Calu3 (cell line): ENCODE measurements around the gene MTA1. TPM values are rescaled to one million over a fixed set of nuclear protein-coding genes. Genes with fewer than 3 reads are reported as not detected.

Experiments
- BruUV-seq: library from RNA; stranded (reverse); fragments of 400-500 nt; replicated peaks from 2 replicates; lab custom pipeline; 2021; lab: Mats Ljungman, UMichigan
- CTCF ChIA-PET: fragments of 300-600 bp; sonication (Branson Sonifier 250); formaldehyde crosslinking; loops from one replicate; lab custom pipeline; 2022; ENCODE audit warnings: antibody characterized with exemption; lab: Charles Lee
- DNase-seq: peaks from one replicate; pipeline ENCODE4 v3.0.0; 2022
- H3K27ac Mint-ChIP-seq: one replicate; pipeline ENCODE4 v1.8.0; 2022; ENCODE audit warnings: mixed read lengths; ENCODE audit not compliant: unreplicated experiment
- H3K27me3 Mint-ChIP-seq: one replicate; pipeline ENCODE4 v1.8.0; 2022; ENCODE audit warnings: mixed read lengths; ENCODE audit not compliant: unreplicated experiment
- H3K36me3 Mint-ChIP-seq: one replicate; pipeline ENCODE4 v1.8.0; 2022; ENCODE audit warnings: mild to moderate bottlenecking, moderate library complexity, mixed read lengths; ENCODE audit not compliant: insufficient read depth, unreplicated experiment
- H3K4me1 Mint-ChIP-seq: one replicate; pipeline ENCODE4 v1.8.0; 2022; ENCODE audit warnings: mild to moderate bottlenecking, low read depth, mixed read lengths; ENCODE audit not compliant: unreplicated experiment
- H3K4me3 Mint-ChIP-seq: one replicate; pipeline ENCODE4 v1.8.0; 2022; ENCODE audit warnings: mild to moderate bottlenecking, low read depth, moderate library complexity, mixed read lengths; ENCODE audit not compliant: unreplicated experiment
- H3K9me3 Mint-ChIP-seq: one replicate; pipeline ENCODE4 v1.8.0; 2022; ENCODE audit warnings: low read depth, mixed read lengths; ENCODE audit not compliant: unreplicated experiment
- CTCF ChIP-seq: fragments of 200-600 bp; IDR thresholded peaks from one replicate; pipeline ENCODE4 v1.8.0; 2022; ENCODE audit warnings: antibody characterized with exemption; ENCODE audit not compliant: unreplicated experiment
- intact Hi-C: fragments of 100-400 bp; cut with micrococcal nuclease; formaldehyde crosslinking; loops from one replicate; pipeline ENCODE4 v1.10.0; 2022; ENCODE audit not compliant: unreplicated experiment
- total RNA-seq: library from RNA; stranded (reverse); gene quantifications from 2 replicates; pipeline ENCODE4 v1.2.3, GENCODE V29; 2022

The MTA1 gene
- total RNA-seq, 1 experiment from 2014 or later = 168 TPM

- Mint-ChIP-seq H3K4me3 (no peak overlapping the region), H3K9me3 (no peaks in the 10 kb centered on the region), H3K36me3 (peaks cover 42% of the 10 kb centered on the region), H3K27me3 (no peaks in the 10 kb centered on the region), H3K27ac (no peak overlapping the region), H3K4me1 (peaks cover 9% of the 10 kb centered on the region)
- no TSS peak for BruUV-seq
- intact Hi-C loops = no loop called here
- CTCF ChIA-PET = no interaction called here
- no peak for TF ChIP-seq CTCF
- no peak for DNase-seq
Measured at GRCh38 chr14:105495990-105496830, 76.6 kb downstream of the MTA1 start.

DNA sequence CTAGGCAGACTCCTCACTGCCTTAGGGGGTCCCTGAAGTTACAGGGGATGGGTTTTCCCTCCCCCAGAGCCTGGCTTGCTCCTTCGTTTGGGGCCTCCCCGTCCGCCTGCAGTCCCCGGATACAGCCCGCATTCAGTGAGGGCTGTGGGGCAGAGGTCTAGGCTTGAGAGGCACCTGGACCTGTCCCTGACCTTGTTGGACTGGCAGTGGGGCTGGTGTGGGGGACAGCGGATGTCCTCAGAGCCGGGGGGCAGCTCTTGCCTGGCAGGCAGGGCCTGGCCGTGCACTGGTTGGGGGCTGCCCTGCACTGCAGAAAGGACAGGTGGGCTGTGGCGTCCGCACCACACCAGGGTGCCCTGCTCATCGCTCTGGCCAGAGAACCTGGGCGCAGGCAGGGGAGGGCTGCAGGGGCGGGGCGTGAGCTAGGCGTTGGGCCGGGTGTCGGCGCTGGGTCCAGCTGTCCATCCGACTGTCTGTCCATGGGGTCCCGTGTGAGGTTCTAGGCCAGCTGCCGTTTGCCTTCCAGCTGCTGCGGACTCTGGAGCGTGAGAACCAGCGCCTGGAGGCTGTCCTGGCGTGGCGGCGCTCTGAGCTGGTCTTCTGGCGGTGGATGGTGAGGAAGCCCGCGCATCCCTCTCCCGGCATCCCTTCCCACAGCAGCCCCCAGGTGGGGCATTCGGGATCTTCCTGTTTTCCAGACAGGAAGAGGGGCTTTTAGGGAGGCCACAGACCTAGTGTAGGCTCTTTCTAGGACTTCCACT, 77.4 kb downstream of the MTA1 start:
- no TSS peak for BruUV-seq
- intact Hi-C loops = no loop called here
- Mint-ChIP-seq H3K4me1 (peaks cover 2% of the 10 kb centered on the region), H3K9me3 (no peaks in the 10 kb centered on the region), H3K27me3 (peaks cover under 1% of the 10 kb centered on the region), H3K36me3 (peaks cover 34% of the 10 kb centered on the region), H3K4me3 (no peak overlapping the region), H3K27ac (no peak overlapping the region)
- TF ChIP-seq CTCF = no peak
- CTCF ChIA-PET = interaction anchor here (0.6 kb wide), 1 partner anchor 201 kb away, joined by 3 read pairs; no protein-coding TSS in a partner anchor
- DNase-seq = no peak

GRCh38 chr14:105497671-105498429, 78.2 kb downstream of the MTA1 start:
- no peak for TF ChIP-seq CTCF
- CTCF ChIA-PET = interaction anchor here (0.6 kb wide), 1 partner anchor 202 kb away, joined by 3 read pairs; no protein-coding TSS in a partner anchor
- H3K36me3 Mint-ChIP-seq = peaks cover 35% of the 10 kb centered on the region
- no peak for DNase-seq
- intact Hi-C loops = no loop called here
- no peak overlapping the region for H3K27ac Mint-ChIP-seq
- no TSS peak for BruUV-seq
- no peaks in the 10 kb centered on the region for H3K9me3 Mint-ChIP-seq
- H3K4me3 Mint-ChIP-seq = no peak overlapping the region
- H3K4me1 Mint-ChIP-seq = no peaks in the 10 kb centered on the region
- peaks cover 9% of the 10 kb centered on the region for H3K27me3 Mint-ChIP-seq

DNA sequence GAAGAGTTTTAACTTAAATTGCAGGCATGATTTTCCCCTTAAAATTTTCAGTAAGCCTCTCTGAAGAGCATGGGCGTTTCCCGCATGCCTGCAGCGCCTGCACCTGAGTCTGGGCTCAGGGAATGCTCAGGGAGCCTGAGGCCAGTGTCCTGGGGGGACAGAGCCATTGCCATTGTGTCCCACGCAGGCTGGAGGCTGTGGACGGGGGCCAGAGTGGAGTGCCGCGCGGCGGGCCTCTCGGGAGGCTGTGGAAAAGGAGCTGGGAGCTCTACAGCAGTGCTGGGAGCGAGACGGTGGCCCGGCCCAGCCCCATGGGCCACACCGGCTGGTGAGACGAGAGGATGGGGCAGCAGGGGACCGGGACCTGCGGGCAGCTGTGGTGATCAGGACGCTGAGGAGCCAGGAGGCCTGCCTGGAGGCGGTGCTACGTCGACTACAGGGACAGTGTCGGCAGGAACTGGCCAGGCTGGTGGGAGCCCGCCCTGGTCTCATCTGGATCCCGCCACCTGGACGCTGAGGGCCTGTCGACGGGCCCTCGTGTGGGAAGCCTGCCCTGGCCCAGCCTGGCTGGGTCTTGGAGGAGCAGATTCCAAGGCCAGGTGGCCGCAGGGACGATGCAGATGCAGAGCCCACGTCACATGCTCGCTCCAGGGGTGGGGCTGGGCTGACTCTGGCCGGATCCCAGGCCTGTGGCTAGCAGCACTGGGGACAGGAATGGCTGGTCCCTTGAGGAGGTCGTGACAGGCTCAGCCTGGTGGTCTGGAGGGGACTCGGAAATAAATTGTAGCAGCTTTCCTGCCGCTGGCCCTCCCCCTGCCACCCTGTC, 79.0 kb downstream of the MTA1 start:
- intact Hi-C loops = no loop called here

More for the DNA sequence above, 79.0 kb downstream of the MTA1 start:
- Mint-ChIP-seq H3K27me3 (peaks cover 17% of the 10 kb centered on the region), H3K27ac (no peak overlapping the region), H3K9me3 (no peaks in the 10 kb centered on the region), H3K36me3 (peaks cover 39% of the 10 kb centered on the region), H3K4me3 (no peak overlapping the region), H3K4me1 (no peaks in the 10 kb centered on the region)
- BruUV-seq = no TSS peak
- CTCF ChIA-PET = no interaction called here
- TF ChIP-seq CTCF = no peak
- DNase-seq = no peak
